SK-N-SH (cell line): ENCODE results near the gene NCKAP5.

ENCODE experiments used
- CHD2 ChIP-seq: fragments of 150-350 bp; IDR thresholded peaks from 2 replicates; pipeline ENCODE4 v1.6.1; 2018; ENCODE audit warnings: low read length; ENCODE audit not compliant: partially characterized antibody
- CTCF ChIP-seq: fragments of 200-600 bp; sonication (generic); IDR thresholded peaks from 2 replicates; pipeline ENCODE4 v1.6.1; 2017; ENCODE audit warnings: antibody characterized with exemption, mild to moderate bottlenecking, moderate library complexity
- EP300 ChIP-seq, 2 experiments: IDR thresholded peaks; 2 replicates each; pipeline versions ENCODE4 v1.4.0 to v1.6.1; 2012; ENCODE audit warnings: borderline replicate concordance in 1 of 2, low read depth in 1 of 2, low read length in 1 of 2
- POLR2AphosphoS5 ChIP-seq: IDR thresholded peaks from 2 replicates; pipeline ENCODE4 v1.6.1; 2012; ENCODE audit warnings: low read depth, low read length
- RAD21 ChIP-seq: IDR thresholded peaks from 2 replicates; pipeline ENCODE4 v1.6.1; 2012; ENCODE audit warnings: mild to moderate bottlenecking, low read length
- YY1 ChIP-seq: IDR thresholded peaks from 2 replicates; pipeline ENCODE4 v1.4.0; 2012; ENCODE audit warnings: low read depth, mild to moderate bottlenecking
- ZBTB33 ChIP-seq: IDR thresholded peaks from 2 replicates; pipeline ENCODE4 v1.4.0; 2012; ENCODE audit warnings: low read depth, borderline replicate concordance

GRCh38 chr2:133434959-133435668 lies 133.1 kb downstream of the NCKAP5 start:
- no peak for TF ChIP-seq RAD21
- no peak for TF ChIP-seq YY1
- TF ChIP-seq CTCF: peak; percentile 43; the same call in 1 of the 2 replicates
- no peak for TF ChIP-seq CHD2
- TF ChIP-seq POLR2AphosphoS5: no peak
- no peak for TF ChIP-seq ZBTB33
- TF ChIP-seq EP300 (IDR thresholded peaks at IDR 0.05; ENCODE audit: borderline replicate concordance in 1 of 2, low read depth in 1 of 2, low read length in 1 of 2): no peak
